Hematopoietic multipotent progenitor cell (in vitro differentiated cells): Measurements from ENCODE around the gene DAPP1. TPM values are rescaled to one million over a fixed set of nuclear protein-coding genes. Genes with fewer than 3 reads are reported as not detected.
"Not testable (repeated sequence)": the region's sequence is repeated elsewhere in the genome, so short reads cannot be mapped to it uniquely, and the experiment has no call there.

Source experiments
- DNase-seq, 3 donors: peaks; one replicate each; pipeline ENCODE4 v3.0.0-alpha.2; 2011 to 2015; ENCODE audit warnings: low read depth in 2 of 3, low spot score in 2 of 3
- total RNA-seq: library from RNA; depleted of rRNA; stranded (reverse); fragments of >200 nt; gene quantifications from one replicate; pipeline ENCODE4 v1.2.3, GENCODE V29; 2012

Gene DAPP1, protein sequence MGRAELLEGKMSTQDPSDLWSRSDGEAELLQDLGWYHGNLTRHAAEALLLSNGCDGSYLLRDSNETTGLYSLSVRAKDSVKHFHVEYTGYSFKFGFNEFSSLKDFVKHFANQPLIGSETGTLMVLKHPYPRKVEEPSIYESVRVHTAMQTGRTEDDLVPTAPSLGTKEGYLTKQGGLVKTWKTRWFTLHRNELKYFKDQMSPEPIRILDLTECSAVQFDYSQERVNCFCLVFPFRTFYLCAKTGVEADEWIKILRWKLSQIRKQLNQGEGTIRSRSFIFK
- 15.9 TPM for total RNA-seq

DNA sequence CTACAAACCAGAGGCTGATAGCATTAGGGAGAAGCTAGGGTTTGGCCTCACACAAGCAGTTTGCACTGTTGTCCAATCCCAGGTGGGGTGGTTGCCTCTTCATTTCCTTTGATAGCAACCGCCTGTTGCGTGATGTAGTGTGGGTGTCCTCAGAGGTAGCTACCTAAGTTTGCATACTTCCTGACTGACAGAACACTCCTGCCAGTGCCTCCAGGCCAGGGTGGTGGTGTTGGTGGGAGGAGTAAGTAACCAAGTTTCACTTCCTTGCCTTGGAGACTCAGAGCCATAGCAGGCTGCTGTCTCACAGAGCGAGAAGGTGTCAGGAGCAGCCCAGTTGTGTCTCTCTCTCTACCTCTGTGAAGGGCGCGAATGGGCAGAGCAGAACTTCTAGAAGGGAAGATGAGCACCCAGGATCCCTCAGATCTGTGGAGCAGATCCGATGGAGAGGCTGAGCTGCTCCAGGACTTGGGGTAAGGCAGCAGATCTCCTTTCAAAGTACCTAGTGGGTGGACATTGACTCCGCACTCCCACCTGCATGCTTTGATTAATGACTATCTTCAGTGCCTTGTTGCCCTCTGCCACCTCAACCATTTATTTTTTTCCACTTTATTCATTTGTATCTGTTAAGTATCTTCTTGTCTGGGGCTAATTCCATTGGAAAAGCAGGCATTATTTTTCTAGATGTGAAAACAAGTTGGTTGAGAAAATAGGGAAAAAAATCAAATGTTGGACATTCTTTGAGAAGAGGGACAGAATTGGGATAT lies at the start of gene DAPP1:
TSS of gene DAPP1 (plus strand) at position 283 of the 764 bp plus-strand sequence. CDS start at position 370, 87 bp downstream.
- peak; percentile 57 to 77 (median 64) for DNase-seq

- not testable (repeated sequence) for DNase-seq
Observed at GRCh38 chr4:99770842-99771241, 45.8 kb upstream of the DAPP1 start.

DNA sequence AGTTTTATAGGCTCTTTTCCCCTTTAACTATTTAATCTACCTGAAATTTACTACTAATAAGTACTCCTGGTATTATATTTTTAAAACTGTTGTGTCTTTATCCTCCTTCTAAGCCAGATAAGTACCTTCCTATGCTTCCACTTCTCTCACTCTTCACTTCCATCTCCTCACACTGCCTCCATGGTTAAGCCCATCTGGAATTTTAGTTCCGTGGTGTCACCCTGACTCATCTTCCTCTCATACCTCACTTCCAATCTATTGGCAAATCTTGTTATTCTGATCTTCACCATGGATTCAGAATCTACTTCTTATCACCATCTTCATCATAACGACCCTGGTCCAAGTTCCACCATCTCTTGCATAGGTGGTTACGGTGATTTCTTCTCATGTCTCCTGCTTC lies 32.7 kb upstream of the DAPP1 start:
- no peak for DNase-seq

GRCh38 chr4:99784842-99785241 lies 31.8 kb upstream of the DAPP1 start:
- DNase-seq = no peak

GRCh38 chr4:99790796-99791617 lies 25.6 kb upstream of the DAPP1 start:
- DNase-seq = no peak

- no peak for DNase-seq
Observed at GRCh38 chr4:99800332-99801004, 16.2 kb upstream of the DAPP1 start.

GRCh38 chr4:99801005-99801699 lies 15.5 kb upstream of the DAPP1 start:
- no peak for DNase-seq

DNA sequence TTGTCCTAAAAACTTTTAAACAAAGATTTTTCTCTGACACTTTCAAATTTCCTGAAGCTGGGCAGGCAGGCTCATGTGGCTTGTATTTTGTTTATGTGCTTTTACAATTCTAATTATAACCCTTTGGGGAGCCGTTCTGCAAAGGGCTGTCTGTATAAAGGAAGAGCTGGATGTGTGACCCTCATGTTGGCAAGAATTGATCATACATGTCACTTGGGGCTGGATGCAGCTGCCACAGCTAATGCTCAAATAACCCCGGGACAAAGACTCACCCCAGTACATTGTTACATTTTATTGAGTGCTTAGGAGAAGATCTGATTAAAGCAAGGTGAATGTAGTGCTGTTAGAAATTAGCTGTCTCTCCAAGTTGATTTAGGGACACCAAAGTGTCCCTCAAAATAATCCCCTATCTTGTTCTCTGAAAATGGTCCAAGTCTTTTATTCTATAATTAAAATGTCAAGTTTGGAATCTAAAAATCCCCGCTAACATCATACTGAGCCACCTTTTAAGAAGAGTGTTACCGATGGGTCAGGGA lies 13.0 kb upstream of the DAPP1 start:
- DNase-seq = no peak

DNA sequence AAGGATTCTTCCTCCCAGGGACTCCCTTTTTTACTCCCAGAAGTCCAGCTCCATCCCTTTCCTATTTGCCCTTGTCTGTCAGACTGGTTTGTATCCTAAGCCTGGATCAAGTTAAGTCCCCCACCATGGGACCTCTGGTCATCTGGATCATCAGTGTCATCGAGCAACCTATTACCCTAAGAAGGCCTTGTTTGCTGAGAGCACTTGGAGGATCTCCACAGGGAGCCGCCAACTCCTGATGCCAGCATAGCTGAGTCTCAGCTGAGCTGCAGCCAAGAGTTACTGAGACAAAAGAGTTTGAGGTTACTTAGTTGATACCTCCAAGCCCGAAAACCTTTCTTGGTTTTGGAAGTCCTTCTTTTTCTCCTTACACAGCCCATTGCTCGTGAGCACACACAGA lies 10.1 kb upstream of the DAPP1 start:
- DNase-seq = no peak

GRCh38 chr4:99807666-99808065 lies 9.0 kb upstream of the DAPP1 start:
- DNase-seq = no peak

DNA sequence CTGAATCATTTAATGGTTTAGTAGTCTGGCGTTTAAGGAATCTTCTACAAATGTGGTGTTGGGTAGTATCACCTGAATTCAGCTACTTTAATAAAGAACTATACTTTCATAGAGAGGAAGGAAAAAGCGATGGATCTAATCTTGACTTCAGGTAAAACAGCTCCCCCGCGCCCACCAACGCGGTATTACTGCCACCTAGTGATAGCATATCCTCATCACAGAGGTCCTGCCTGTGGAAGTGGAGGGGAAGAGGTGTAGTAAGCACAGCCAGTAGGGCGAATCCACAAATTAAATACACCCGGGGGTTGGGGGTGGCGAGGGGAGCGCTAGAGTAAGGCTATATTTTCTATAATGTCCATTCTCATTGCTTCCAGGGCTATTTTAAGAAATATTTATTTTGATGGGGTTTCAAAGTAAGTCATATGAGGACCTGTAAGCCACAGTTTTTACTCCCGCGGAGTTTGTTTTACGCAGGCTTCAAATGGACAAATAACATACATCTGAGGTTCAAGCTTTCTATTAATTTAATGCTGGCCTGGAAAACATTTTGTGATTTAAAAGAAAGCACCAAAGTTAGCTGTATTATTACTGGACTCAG lies 8.3 kb upstream of the DAPP1 start:
- peak; percentile 42 to 84 (median 64) for DNase-seq

GRCh38 chr4:99809326-99809725 lies 7.3 kb upstream of the DAPP1 start:
- no peak for DNase-seq

DNA sequence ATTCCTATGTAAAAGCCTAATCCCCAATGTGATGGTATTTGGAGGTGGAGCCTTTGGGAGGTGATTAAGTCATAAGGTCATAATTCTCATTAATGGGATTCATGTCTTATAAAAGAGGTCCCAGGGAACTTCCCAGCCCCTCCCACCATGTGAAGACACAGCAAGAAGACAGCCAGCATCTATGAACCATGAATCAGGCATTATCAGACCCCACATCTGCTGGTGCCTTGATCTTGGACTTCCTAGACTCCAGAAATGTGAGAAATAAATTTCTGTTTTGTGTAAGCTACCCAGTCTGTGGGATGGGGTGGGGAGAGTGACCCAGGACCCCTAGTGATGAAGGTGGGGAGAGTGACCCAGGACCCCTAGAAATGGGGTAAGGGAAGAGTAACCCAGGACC lies 6.1 kb upstream of the DAPP1 start:
- DNase-seq = no peak

DNA sequence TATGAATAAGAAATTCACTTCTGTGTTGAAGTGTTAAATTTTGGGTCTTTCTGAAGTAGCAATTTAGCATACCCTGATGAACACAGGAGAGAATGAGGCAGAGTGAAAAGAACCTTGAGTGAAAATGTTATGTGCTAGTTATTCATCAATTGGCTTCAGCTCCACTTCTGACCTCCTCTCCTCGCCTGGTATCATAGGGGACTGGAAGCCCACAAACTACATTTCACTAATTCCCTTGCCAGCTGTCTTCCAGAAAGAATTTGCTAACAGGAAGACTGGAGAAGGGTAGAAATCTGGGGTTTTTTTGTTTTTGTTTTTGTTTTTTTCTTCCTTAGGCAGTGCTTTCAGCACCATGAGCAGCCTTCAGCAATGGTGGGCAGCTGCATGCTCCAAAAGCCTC lies 5.5 kb upstream of the DAPP1 start:
- no peak for DNase-seq

DNA sequence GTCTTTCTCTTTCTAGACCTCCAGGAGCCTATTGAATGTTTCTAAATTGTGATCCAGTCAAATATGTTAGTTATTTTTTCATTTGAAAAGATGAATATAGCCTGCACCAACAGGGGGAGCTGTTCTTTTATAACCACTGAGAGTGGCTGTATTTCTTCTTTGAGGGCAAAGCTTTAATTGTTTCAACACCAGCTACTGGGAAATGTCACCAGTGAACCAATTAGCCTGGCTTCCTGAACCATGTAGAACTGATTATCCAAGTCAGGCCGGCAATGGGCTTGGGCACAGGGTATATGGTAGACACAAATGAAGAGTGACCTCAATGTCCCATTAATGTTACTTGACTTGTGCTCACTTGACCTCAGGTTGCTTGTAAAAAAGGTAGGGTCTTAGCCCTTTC lies 4.8 kb upstream of the DAPP1 start:
- DNase-seq = peak; percentile 36 to 86 (median 67)

GRCh38 chr4:99815597-99816011 lies 1.0 kb upstream of the DAPP1 start:
- no peak for DNase-seq

DNA sequence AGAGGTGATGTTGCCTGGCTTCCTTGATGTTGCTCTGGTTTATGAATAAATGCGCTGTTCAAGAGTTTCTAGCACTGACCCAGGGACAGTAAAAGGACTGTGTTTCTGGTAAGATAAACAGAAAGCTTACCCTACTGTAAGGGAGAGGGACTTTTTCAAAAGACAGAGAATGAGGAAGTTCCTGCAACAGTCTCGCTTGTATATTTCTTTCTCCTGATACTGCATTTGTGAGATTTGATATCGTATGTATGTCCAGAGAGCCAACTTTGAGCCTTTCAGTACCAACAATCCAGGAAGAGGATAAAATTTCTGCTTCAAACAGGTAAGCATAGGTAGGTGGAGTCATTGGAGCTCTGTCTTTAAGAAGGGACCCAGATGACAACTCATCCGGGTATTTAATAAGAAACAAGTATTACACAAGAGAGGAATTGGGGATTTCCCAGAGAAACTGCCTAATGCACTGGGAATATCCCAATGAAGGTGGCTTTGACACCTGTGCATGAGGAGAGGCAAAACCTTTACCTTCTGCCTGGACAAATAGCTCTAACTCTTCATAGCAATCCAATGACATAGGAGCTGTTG lies 773 bp downstream of the DAPP1 start:
- DNase-seq = peak in 2 of 3 donors; percentile 51 to 63

- no peak for DNase-seq
Observed at GRCh38 chr4:99818661-99819060, 2.0 kb downstream of the DAPP1 start.

DNA sequence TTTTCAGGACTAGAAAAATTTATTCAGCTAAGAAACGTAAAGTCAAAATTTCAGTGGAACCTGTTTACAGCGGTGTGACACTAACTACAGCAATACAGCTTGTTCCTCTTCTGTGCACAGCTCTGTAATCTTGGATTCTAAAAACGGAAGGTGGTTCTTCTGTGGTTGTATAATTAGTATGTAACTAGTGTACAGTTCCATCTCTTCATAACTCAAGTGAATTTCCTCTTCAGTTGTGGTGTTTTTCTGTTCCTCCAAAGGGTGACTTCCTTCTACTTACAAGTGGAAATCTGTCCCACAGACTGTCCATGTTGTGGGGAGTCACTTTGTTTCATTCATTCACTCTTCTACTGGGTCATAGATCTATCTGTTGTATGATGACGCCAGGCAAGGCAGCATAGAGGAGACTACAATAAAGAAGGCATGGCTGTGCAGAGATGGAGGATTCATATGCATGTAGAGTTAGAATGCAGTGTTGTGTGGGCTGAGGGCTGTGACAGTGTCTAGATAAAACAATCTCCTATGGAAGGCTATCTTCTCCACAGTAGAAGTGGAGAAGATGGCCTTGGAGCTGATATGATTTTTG lies 5.4 kb downstream of the DAPP1 start:
- DNase-seq = peak in 2 of 3 donors; percentile 48 to 81
